ENCODE measurements around the gene SPATA3. TPM values are rescaled to one million over a fixed set of nuclear protein-coding genes. Genes with fewer than 3 reads are reported as not detected.
A peak's percentile ranks its signal among the peaks of the same experiment; 100 is the strongest.

The SPATA3 gene
- total RNA-seq, 4 donors from 2014 or later: not detected

- no peak for DNase-seq (ENCODE audit: low spot score in 2 of 2)
- WGBS, 2 donors: 82 to 86% methylated on average over 12 of the region's 12 CpGs
- peaks cover 0 to 40% (median 7%) of the 10 kb centered on the region in 4 donors for H3K4me1 ChIP-seq
- no peak overlapping the region for H3K4me3 ChIP-seq
- H3K36me3 ChIP-seq: no peaks in the 10 kb centered on the region
- H3K27ac ChIP-seq: peak overlapping the region in 1 of 4 donors; percentile 17
- no peak for TF ChIP-seq EP300 (IDR thresholded peaks at IDR 0.05)
- TF ChIP-seq POLR2A (IDR thresholded peaks at IDR 0.05): no peak
- no peak for TF ChIP-seq CTCF (IDR thresholded peaks at IDR 0.05)
- H3K9me3 ChIP-seq: no peaks in the 10 kb centered on the region
- H3K27me3 ChIP-seq: no peaks in the 10 kb centered on the region
Observed at GRCh38 chr2:231049286-231050017, 53.5 kb downstream of the SPATA3 start.

- Histone ChIP-seq H3K4me3 (no peak overlapping the region), H3K27me3 (no peaks in the 10 kb centered on the region), H3K36me3 (no peaks in the 10 kb centered on the region), H3K27ac (peak overlapping the region in 2 of 4 donors; percentile 17 to 18), H3K9me3 (no peaks in the 10 kb centered on the region), H3K4me1 (peaks cover 0 to 40% (median 7%) of the 10 kb centered on the region in 4 donors)
- no peak for DNase-seq (ENCODE audit: low spot score in 2 of 2)
- 50 to 53% methylated on average over 9 of the region's 9 CpGs for WGBS, 2 donors
- TF ChIP-seq CTCF (IDR thresholded peaks at IDR 0.05) (no peak), EP300 (IDR thresholded peaks at IDR 0.05) (no peak), POLR2A (IDR thresholded peaks at IDR 0.05) (no peak)
Observed at GRCh38 chr2:231050018-231050901, 54.3 kb downstream of the SPATA3 start.

- Histone ChIP-seq H3K4me1 (peaks cover 0 to 40% (median 7%) of the 10 kb centered on the region in 4 donors), H3K36me3 (no peaks in the 10 kb centered on the region), H3K9me3 (no peaks in the 10 kb centered on the region), H3K27me3 (no peaks in the 10 kb centered on the region), H3K4me3 (no peak overlapping the region), H3K27ac (peak overlapping the region in 1 of 4 donors; percentile 18)
- WGBS, 2 donors: 69 to 70% methylated on average over 5 of the region's 5 CpGs
- TF ChIP-seq CTCF (IDR thresholded peaks at IDR 0.05) (no peak), POLR2A (IDR thresholded peaks at IDR 0.05) (no peak), EP300 (IDR thresholded peaks at IDR 0.05) (no peak)
- DNase-seq (ENCODE audit: low spot score in 2 of 2): no peak
Observed at GRCh38 chr2:231051116-231051515, 55.2 kb downstream of the SPATA3 start.

- Histone ChIP-seq H3K36me3 (no peaks in the 10 kb centered on the region), H3K9me3 (no peaks in the 10 kb centered on the region), H3K27me3 (no peaks in the 10 kb centered on the region), H3K27ac (peak overlapping the region in 3 of 4 donors; percentile 10 to 64 (median 35)), H3K4me1 (peaks cover 0 to 27% (median 12%) of the 10 kb centered on the region in 4 donors), H3K4me3 (peak overlapping the region; percentile 42 to 75 (median 70))
- peak; percentile 55 to 66 for DNase-seq (ENCODE audit: low spot score in 2 of 2)
- TF ChIP-seq EP300 (IDR thresholded peaks at IDR 0.05) (peak in 1 of 2 donors; percentile 44), CTCF (IDR thresholded peaks at IDR 0.05) (peak; percentile 80 to 96 (median 92)), POLR2A (IDR thresholded peaks at IDR 0.05) (no peak)
- WGBS, 2 donors: 7 to 11% methylated on average over 34 to 59 of the region's 62 CpGs
Observed at GRCh38 chr2:231052494-231053451, 56.9 kb downstream of the SPATA3 start.

All from tibial nerve (tissue), 4 donors.